Activated CD4-positive, CD25-positive, alpha-beta regulatory T cell (primary cell): ENCODE results near the gene LRRC31.

Experiments
- DNase-seq, 4 experiments: peaks; one replicate each; lab custom pipeline; 2025; lab: John Stamatoyannopoulos, UW

LRRC31 gene

GRCh38 chr3:169869484-169870220 is at the start of gene LRRC31:
LRRC31 (minus strand) TSS chr3:169869935; CDS start chr3:169869807, 128 bp downstream.
- DNase-seq = no peak

GRCh38 chr3:169914321-169914720 is 44.6 kb upstream of the LRRC31 start:
- DNase-seq = no peak

- DNase-seq = no peak
Measured at GRCh38 chr3:169913323-169913722, 43.6 kb upstream of the LRRC31 start.

GRCh38 chr3:169911272-169911671 is 41.5 kb upstream of the LRRC31 start, which contains the start of gene SAMD7:
SAMD7 (plus strand) TSS chr3:169911572; CDS start chr3:169919499, 7,927 bp downstream.
- no peak for DNase-seq

GRCh38 chr3:169907944-169908343 is 38.2 kb upstream of the LRRC31 start:
- DNase-seq = no peak

- DNase-seq = no peak
Measured at GRCh38 chr3:169907476-169907875, 37.7 kb upstream of the LRRC31 start.

- no peak for DNase-seq
Measured at GRCh38 chr3:169905404-169905803, 35.7 kb upstream of the LRRC31 start.

GRCh38 chr3:169901453-169901852 is 31.7 kb upstream of the LRRC31 start:
- no peak for DNase-seq

- no peak for DNase-seq
Measured at GRCh38 chr3:169897284-169897683, 27.5 kb upstream of the LRRC31 start.

- no peak for DNase-seq
Measured at GRCh38 chr3:169895072-169895471, 25.3 kb upstream of the LRRC31 start.

- no peak for DNase-seq
Measured at GRCh38 chr3:169894110-169894509, 24.4 kb upstream of the LRRC31 start.

- DNase-seq = no peak
Measured at GRCh38 chr3:169891886-169892285, 22.2 kb upstream of the LRRC31 start.

GRCh38 chr3:169886671-169887070 is 16.9 kb upstream of the LRRC31 start:
- no peak for DNase-seq

- no peak for DNase-seq
Measured at GRCh38 chr3:169880576-169881250, 11.0 kb upstream of the LRRC31 start.

GRCh38 chr3:169879845-169880575 is 10.3 kb upstream of the LRRC31 start:
- DNase-seq = no peak

- DNase-seq = no peak
Measured at GRCh38 chr3:169879013-169879557, 9.3 kb upstream of the LRRC31 start.

- no peak for DNase-seq
Measured at GRCh38 chr3:169871129-169871886, 1.6 kb upstream of the LRRC31 start.

GRCh38 chr3:169868369-169868768 is 1.4 kb downstream of the LRRC31 start:
- no peak for DNase-seq

GRCh38 chr3:169867584-169868210 is 2.0 kb downstream of the LRRC31 start:
- no peak for DNase-seq

GRCh38 chr3:169865176-169865767 is 4.5 kb downstream of the LRRC31 start:
- DNase-seq = no peak

- DNase-seq = no peak
Measured at GRCh38 chr3:169864270-169864669, 5.5 kb downstream of the LRRC31 start.
